HL-60 (cell line): ENCODE results near the gene LMBR1L.

Source experiments
- DNase-seq, 2 experiments: peaks; one replicate each; pipeline ENCODE4 v3.0.0-alpha.2; 2010 to 2020; ENCODE audit warnings: low read depth in 1 of 2, low spot score in 1 of 2
- H3K27ac ChIP-seq: fragments of 250-450 bp; sonication (Bioruptor Pico); replicated peaks from 2 replicates; pipeline ENCODE4 v1.5.1; 2020; ENCODE audit warnings: mild to moderate bottlenecking, moderate library complexity
- H3K27me3 ChIP-seq: fragments of 250-450 bp; sonication (Bioruptor Pico); 2 replicates; pipeline ENCODE4 v1.5.1; 2021; ENCODE audit warnings: mild to moderate bottlenecking, moderate library complexity; ENCODE audit not compliant: insufficient read depth, poor library complexity, severe bottlenecking
- H3K4me3 ChIP-seq: replicated peaks from 2 replicates; pipeline ENCODE4 v1.5.1; 2011; ENCODE audit warnings: mild to moderate bottlenecking, control low read depth, low read length; ENCODE audit not compliant: insufficient read depth
- CTCF ChIP-seq: IDR thresholded peaks from one replicate; pipeline ENCODE4 v1.5.1; 2011; ENCODE audit warnings: low read length, control low read depth, inconsistent platforms; ENCODE audit not compliant: insufficient read depth
- GABPA ChIP-seq: IDR thresholded peaks from 2 replicates; pipeline ENCODE4 v1.6.1; 2012; ENCODE audit warnings: low read depth
- POLR2AphosphoS5 ChIP-seq: IDR thresholded peaks from 2 replicates; pipeline ENCODE4 v1.6.1; 2012; ENCODE audit warnings: low read depth
- REST ChIP-seq: IDR thresholded peaks from 2 replicates; pipeline ENCODE4 v1.6.1; 2012; ENCODE audit warnings: low read depth; ENCODE audit not compliant: insufficient replicate concordance
- SPI1 ChIP-seq: IDR thresholded peaks from 2 replicates; pipeline ENCODE4 v1.6.1; 2012; ENCODE audit warnings: low read depth, mild to moderate bottlenecking, borderline replicate concordance

The LMBR1L gene

GRCh38 chr12:49051373-49051764, 59.3 kb downstream of the LMBR1L start:
- TF ChIP-seq SPI1 (no peak), REST (no peak), POLR2AphosphoS5 (no peak), CTCF (no peak), GABPA (no peak)
- H3K27me3 ChIP-seq: no peaks in the 10 kb centered on the region
- no peak overlapping the region for H3K27ac ChIP-seq
- DNase-seq: no peak
- H3K4me3 ChIP-seq: no peak overlapping the region

- Histone ChIP-seq H3K27ac (no peak overlapping the region), H3K4me3 (no peak overlapping the region), H3K27me3 (no peaks in the 10 kb centered on the region)
- DNase-seq: no peak
- TF ChIP-seq GABPA (no peak), POLR2AphosphoS5 (no peak), SPI1 (no peak), CTCF (no peak), REST (no peak)
These were observed 59.9 kb downstream of the LMBR1L start for GRCh38 chr12:49050507-49051372.

- Histone ChIP-seq H3K27me3 (no peaks in the 10 kb centered on the region), H3K27ac (no peak overlapping the region), H3K4me3 (no peak overlapping the region)
- no peak for DNase-seq
- TF ChIP-seq SPI1 (no peak), REST (no peak), POLR2AphosphoS5 (no peak), GABPA (no peak), CTCF (no peak)
These were observed 61.0 kb downstream of the LMBR1L start for GRCh38 chr12:49049566-49050224.
